ENCODE data around the gene LRRC46.

LRRC46 gene

DNA sequence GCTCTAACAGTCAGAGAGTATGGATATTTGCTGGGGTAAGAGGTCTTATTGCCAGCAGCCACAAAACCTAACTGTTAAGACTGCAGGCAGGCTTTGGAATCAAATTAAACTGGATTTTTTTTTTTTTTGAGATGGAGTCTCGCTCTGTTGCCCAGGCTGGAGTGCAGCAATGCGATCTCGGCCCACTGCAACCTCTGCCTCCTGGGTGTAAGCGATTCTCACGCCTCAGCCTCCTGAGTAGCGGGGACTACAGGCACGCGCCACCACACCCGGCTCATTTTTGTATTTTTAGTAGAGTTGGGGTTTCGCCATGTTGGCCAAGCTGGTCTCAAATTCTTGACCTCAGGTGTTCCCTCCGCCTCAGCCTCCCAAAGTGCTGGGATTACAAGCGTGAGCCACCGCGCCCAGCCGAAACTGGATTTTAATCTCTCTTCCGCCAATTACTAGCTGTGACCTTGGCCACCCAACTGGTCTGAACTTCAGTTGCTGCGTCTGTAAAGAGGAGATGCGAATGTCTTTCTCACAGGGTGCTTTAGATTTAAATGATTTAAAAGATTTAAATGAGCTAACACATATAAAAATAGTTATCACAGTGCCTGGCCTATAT, 971 bp upstream of the LRRC46 start:
- no peak for DNase-seq (ENCODE audit: low spot score)

DNA sequence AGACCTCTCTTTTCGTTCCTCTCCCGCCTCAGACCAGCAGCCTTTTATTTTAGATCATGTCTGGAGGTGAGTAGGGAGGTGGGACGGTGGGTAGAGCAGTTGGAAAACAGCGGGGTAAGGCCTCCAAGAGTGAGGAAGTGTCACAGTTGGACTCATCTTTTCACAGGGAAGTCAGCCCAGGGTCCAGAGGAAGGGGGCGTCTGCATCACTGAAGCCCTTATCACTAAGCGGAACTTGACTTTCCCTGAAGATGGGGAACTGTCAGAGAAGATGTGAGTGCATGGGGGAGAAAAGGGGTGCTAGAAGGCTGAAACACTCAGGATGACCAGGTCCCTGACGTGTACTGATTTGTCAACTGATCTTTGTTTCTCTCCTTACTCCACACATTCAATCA, 461 bp downstream of the LRRC46 start:
- DNase-seq (ENCODE audit: low spot score): peak; percentile 22

DNA sequence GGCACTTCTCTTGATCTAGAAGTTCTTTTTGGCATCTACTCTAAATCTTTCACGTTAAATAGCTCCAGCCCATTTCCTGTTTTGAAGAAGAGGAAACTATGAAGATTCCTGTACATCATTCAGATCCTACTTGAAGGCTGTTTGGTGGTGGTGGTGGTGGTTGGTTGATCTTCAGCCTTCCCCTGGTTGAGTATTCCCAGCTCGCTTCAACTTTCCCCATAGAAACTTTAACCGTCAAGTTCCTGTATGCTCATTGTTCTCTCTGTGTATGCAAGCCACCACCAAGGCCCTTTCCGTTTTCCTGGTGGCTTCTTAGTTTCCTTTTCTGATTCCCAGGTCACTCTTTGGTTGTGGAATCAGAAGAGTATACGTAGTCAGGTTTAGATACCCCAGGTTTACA, 3.3 kb downstream of the LRRC46 start:
- DNase-seq (ENCODE audit: low spot score): no peak

GRCh38 chr17:47836601-47837000, 5.1 kb downstream of the LRRC46 start:
- DNase-seq (ENCODE audit: low spot score): no peak

- DNase-seq (ENCODE audit: low spot score): no peak
Measured at GRCh38 chr17:47837401-47838039, 6.0 kb downstream of the LRRC46 start.

GRCh38 chr17:47838636-47839035, 7.2 kb downstream of the LRRC46 start:
- DNase-seq (ENCODE audit: low spot score): no peak

GRCh38 chr17:47839071-47839470, 7.6 kb downstream of the LRRC46 start:
- no peak for DNase-seq (ENCODE audit: low spot score)

DNA sequence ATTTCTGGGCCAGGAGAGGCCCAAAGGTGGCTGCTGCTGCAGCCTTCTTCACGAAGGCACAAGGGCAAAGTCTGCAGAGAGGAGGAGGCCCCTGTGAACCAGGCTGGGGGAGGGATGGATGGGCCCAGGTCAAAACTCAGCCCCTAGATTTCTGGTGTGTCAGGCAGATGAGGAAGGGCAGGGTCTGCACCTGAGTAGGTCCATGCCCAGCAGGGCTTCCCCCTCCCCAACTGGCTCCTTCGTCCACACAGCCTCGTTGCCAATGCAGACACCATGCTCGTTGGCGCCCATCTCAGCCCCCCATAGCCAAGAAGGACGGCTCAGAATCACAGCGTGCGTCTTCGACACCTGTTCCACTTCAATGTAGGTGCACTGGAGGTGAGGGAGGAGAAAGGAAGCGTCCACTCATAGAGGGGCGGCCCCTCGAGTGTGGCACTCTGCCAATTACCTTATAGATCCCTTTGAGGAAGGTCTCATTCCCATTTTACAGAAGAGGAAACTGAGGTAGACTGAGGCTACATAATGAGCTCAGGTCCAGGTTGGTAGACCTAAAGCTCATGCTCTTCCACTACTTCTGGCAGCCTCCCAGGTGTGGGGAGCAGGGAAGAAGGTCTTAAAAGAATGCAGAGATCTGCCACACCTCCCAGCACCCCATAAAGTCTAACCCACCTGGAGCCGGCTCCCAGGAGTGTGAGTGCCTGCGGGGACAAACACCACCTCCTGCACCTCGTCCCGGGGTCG, 8.7 kb downstream of the LRRC46 start:
- DNase-seq (ENCODE audit: low spot score): no peak

GRCh38 chr17:47840742-47841487, 9.4 kb downstream of the LRRC46 start, which contains the start of gene SCRN2:
Gene SCRN2 (minus strand): TSS chr17:47841273. CDS start chr17:47840843, 430 bp downstream.
- DNase-seq (ENCODE audit: low spot score): peak; percentile 87

GRCh38 chr17:47841488-47842291, 10.2 kb downstream of the LRRC46 start:
- DNase-seq (ENCODE audit: low spot score): no peak

DNA sequence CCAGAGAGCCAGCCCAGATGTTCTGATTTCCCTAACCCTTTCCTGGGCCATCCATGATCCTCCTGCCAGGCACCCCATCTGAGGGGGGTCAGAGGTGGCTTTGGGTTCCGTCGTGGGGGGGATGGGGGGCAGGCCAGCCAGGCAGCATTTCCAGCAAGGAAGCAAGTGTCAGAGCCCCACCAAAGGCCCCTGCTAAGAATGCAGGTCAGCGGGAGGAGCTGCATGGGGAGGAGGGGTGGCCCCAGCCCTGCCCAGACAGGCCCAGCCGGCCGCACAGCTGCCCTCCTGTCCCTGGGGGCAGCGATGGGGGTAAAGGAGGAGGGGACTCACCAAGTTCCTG, 11.9 kb downstream of the LRRC46 start:
- no peak for DNase-seq (ENCODE audit: low spot score)

GRCh38 chr17:47844227-47844626, 12.8 kb downstream of the LRRC46 start:
- DNase-seq (ENCODE audit: low spot score): no peak

DNA sequence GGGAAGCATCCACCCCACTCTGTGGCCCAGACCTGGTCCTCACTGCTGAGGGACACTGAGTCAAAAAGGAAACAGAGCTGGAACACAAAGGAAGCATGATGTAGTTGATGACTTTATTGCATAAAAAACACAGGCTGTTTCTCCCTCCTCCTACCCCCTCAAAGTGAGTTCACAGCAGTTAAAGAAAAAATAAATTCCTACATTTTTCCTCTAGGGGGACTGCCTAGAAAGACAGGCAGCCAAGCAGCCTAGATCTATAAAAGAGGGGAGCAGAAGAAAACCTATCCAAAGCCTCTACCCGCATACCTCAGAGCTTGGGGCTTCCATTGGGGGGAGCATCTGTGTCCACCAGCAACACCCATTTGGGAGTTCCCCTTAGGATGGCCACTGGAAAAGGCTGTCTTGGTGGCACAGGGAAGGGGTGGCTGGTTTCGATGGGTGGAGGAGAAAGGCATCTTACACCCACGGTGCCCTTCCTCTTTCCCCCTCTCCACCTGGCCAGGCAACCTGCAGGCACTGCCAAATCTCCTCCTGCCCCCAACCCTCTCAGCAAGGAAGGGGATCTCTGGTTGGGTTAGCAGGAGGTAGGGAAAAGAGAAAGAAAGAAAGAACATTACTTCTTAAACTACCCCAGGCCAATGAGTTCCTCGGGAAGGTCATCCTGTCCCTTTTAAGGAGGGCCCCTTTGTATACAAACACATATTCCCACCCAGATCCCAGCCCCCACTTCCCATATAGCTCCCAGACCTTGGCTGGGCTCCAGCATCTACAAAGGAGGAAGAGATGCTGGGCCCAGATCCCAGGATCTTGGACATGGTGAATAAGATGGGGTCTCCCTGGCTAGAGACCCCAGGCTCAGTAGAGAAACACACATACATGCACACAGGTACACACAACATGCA, 13.6 kb downstream of the LRRC46 start:
- DNase-seq (ENCODE audit: low spot score): peak; percentile 40

DNA sequence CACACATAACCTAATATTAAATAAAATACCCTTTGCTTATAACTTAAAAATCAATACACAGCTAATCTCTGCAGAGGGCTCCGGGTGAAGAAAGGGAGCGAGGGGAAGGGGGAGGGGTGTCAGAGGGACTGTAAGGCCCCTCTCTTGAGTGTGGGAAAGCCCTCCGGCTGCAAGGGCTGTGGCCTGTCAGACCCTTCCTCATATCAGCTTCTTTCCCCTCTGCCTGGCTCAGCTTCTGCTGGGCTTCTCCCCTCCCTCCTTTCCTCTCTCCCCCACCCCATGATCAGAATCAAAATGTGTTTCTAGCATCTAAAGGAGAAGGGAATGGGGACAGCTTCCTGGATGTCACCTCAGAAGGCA, 14.2 kb downstream of the LRRC46 start:
- no peak for DNase-seq (ENCODE audit: low spot score)

- no peak for DNase-seq (ENCODE audit: low spot score)
Measured at GRCh38 chr17:47846716-47847340, 15.4 kb downstream of the LRRC46 start.

DNA sequence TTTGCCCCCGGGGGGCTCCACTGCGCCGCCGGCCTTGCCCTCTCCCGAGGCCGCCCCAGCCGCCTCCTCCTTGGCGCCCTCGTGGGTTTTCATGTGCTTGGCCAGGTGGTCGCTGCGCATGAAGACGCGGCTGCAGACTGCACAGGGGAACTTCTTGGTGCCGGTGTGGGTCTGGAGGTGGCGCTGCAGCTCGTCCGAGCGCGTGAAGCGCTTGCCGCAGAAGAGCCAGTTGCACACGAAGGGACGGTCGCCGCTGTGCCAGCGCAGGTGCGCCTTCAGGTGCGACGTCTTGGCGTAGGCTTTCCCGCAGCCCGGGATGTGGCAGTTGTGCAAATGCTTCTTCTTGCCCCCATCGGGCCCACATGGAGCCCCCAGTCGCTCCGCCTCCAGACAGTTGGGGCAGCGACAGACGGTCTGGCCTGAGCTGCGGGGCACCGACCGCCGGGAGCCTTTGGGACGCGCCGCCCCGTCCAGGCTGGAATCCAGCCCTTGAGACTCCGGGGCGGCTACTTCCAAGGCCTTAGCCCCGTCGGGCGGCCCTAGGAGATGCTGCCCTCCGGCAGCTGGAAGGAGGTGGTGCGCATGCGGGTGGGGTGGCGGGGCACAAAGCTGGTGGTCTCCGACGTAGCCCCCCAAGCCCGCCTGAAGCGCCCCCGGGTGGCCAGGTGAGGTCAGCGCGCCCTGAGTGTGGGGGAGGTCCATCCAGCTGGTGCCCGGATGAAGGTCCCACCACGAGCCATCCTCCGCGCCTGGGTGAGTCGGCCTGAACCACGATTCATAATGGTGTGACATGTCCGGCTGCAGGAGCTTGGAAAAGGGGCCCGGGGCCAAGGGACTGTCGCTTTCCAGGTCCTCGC, 16.1 kb downstream of the LRRC46 start:
- no peak for DNase-seq (ENCODE audit: low spot score)

DNA sequence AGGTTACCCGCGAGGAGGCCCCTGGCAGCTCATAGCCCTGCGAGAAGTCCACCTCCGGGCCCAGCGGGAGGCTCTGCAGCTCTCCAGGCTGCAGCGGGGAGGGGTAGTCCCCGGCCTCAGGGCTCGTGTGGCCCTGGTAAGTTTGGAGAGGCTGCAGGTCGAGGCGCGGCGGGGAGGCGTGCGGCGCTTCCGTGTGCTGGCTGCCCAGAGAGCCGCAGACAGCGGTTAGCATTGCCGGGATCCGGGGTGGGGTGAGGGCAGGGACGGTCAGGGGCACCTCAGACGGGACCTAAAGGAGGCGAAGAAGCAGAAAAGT, 16.7 kb downstream of the LRRC46 start:
- DNase-seq (ENCODE audit: low spot score): no peak

DNA sequence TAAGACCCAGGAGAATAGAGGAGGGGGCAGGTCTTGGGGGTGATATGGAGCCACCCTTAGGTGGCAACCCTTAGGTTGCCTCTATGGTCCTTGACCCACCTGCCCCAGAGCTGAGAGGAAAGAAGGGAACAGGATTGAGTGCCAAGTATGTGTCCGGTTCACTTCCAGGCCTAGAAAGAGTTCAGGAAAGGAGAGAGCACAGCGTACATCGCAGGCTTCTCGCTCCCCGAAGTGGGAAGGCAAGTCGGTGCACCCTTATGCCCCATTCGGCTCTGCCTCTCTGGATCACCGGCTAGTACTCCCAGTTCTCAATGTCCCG, 18.9 kb downstream of the LRRC46 start:
- peak; percentile 52 for DNase-seq (ENCODE audit: low spot score)

- peak; percentile 87 for DNase-seq (ENCODE audit: low spot score)
Measured at GRCh38 chr17:47850692-47851573, 19.5 kb downstream of the LRRC46 start, which contains the start of gene SP6. Gene SP6 (minus strand): TSS chr17:47851163. CDS start chr17:47848429, 2,734 bp downstream.
